Mesothelial cell of epicardium (in vitro differentiated cells): ENCODE results near the gene DLD. TPM values are rescaled to one million over a fixed set of nuclear protein-coding genes. Genes with fewer than 3 reads are reported as not detected.
"Not testable (repeated sequence)": the region's sequence is repeated elsewhere in the genome, so short reads cannot be mapped to it uniquely, and the experiment has no call there.

Source experiments
- DNase-seq, 2 experiments: peaks; one replicate each; pipeline ENCODE4 v3.0.0; 2021; ENCODE audit warnings: low spot score in 2 of 2; ENCODE audit not compliant: unreplicated experiment in 2 of 2
- H3K27ac Mint-ChIP-seq: 2 replicates; pipeline ENCODE4 v1.8.0; 2021; ENCODE audit warnings: mixed read lengths
- H3K27me3 Mint-ChIP-seq: 2 replicates; pipeline ENCODE4 v1.8.0; 2021; ENCODE audit warnings: low read depth, mixed read lengths
- H3K36me3 Mint-ChIP-seq: 2 replicates; pipeline ENCODE4 v1.8.0; 2021; ENCODE audit warnings: mixed read lengths
- H3K4me1 Mint-ChIP-seq: 2 replicates; pipeline ENCODE4 v1.8.0; 2021; ENCODE audit warnings: mixed read lengths
- H3K4me3 Mint-ChIP-seq: 2 replicates; pipeline ENCODE4 v1.8.0; 2021; ENCODE audit warnings: mild to moderate bottlenecking, moderate library complexity, mixed read lengths
- H3K9me3 Mint-ChIP-seq: 2 replicates; pipeline ENCODE4 v1.8.0; 2021; ENCODE audit warnings: mixed read lengths
- CTCF ChIP-seq: fragments of 200-600 bp; sonication (generic); IDR thresholded peaks from one replicate; pipeline ENCODE4 v1.5.0; 2021; ENCODE audit warnings: antibody characterized with exemption; ENCODE audit not compliant: unreplicated experiment
- total RNA-seq: library from RNA; stranded (reverse); gene quantifications from 3 replicates; pipeline ENCODE4 v1.2.1, GENCODE V29; 2021

The DLD gene
- total RNA-seq: 58.3 to 61.5 TPM (median 61.4 TPM) in 3 replicates

- peaks cover 25% of the 10 kb centered on the region for H3K4me1 Mint-ChIP-seq
- peak; percentile 79 to 93 for DNase-seq
- no peak for TF ChIP-seq CTCF
- H3K27me3 Mint-ChIP-seq: peaks cover 7% of the 10 kb centered on the region
- H3K9me3 Mint-ChIP-seq: peaks cover 4% of the 10 kb centered on the region
- peak within 1 kb of the TSS; percentile 91 for H3K4me3 Mint-ChIP-seq
- peaks cover 4% of the 10 kb centered on the region for H3K36me3 Mint-ChIP-seq
- H3K27ac Mint-ChIP-seq: peak within 1 kb of the TSS; percentile 97
These were observed at the start of gene DLD for GRCh38 chr7:107890962-107891635. DLD (plus strand) TSS chr7:107891183; CDS start chr7:107891251, 68 bp downstream.

- H3K36me3 Mint-ChIP-seq: no peaks in the 10 kb centered on the region
- peaks cover 18% of the 10 kb centered on the region for H3K27me3 Mint-ChIP-seq
- no peak overlapping the region for H3K4me3 Mint-ChIP-seq
- TF ChIP-seq CTCF: no peak
- no peak overlapping the region for H3K27ac Mint-ChIP-seq
- H3K9me3 Mint-ChIP-seq: peaks cover 4% of the 10 kb centered on the region
- DNase-seq: no peak
- H3K4me1 Mint-ChIP-seq: no peaks in the 10 kb centered on the region
These were observed 48.8 kb upstream of the DLD start for GRCh38 chr7:107842213-107842612.

- no peaks in the 10 kb centered on the region for H3K4me1 Mint-ChIP-seq
- H3K36me3 Mint-ChIP-seq: no peaks in the 10 kb centered on the region
- no peak for TF ChIP-seq CTCF
- no peak overlapping the region for H3K4me3 Mint-ChIP-seq
- DNase-seq: no peak
- peaks cover 4% of the 10 kb centered on the region for H3K9me3 Mint-ChIP-seq
- H3K27ac Mint-ChIP-seq: no peak overlapping the region
- H3K27me3 Mint-ChIP-seq: peaks cover 18% of the 10 kb centered on the region
These were observed 47.8 kb upstream of the DLD start for GRCh38 chr7:107843184-107843583.

GRCh38 chr7:107846324-107846723 lies 44.7 kb upstream of the DLD start:
- no peak for TF ChIP-seq CTCF
- Mint-ChIP-seq H3K4me3 (no peak overlapping the region), H3K36me3 (no peaks in the 10 kb centered on the region), H3K9me3 (peaks cover 4% of the 10 kb centered on the region), H3K27me3 (peaks cover 13% of the 10 kb centered on the region), H3K4me1 (no peaks in the 10 kb centered on the region), H3K27ac (no peak overlapping the region)
- DNase-seq: no peak

GRCh38 chr7:107847168-107847835 lies 43.7 kb upstream of the DLD start:
- TF ChIP-seq CTCF: no peak
- H3K27me3 Mint-ChIP-seq: peaks cover 13% of the 10 kb centered on the region

GRCh38 chr7:107847836-107848175 lies 43.2 kb upstream of the DLD start:
- not testable (repeated sequence) for H3K9me3 Mint-ChIP-seq

More at GRCh38 chr7:107847168-107847835, 43.7 kb upstream of the DLD start:
- Mint-ChIP-seq H3K9me3 (peaks cover 4% of the 10 kb centered on the region), H3K27ac (no peak overlapping the region), H3K36me3 (no peaks in the 10 kb centered on the region), H3K4me1 (no peaks in the 10 kb centered on the region), H3K4me3 (no peak overlapping the region)
- DNase-seq: no peak

GRCh38 chr7:107848211-107848610 lies 42.8 kb upstream of the DLD start:
- H3K27ac Mint-ChIP-seq, H3K4me1 Mint-ChIP-seq, H3K4me3 Mint-ChIP-seq, DNase-seq, H3K36me3 Mint-ChIP-seq, H3K9me3 Mint-ChIP-seq: not testable (repeated sequence)
- H3K27me3 Mint-ChIP-seq: peaks cover 13% of the 10 kb centered on the region

More at GRCh38 chr7:107847836-107848175, 43.2 kb upstream of the DLD start:
- H3K36me3 Mint-ChIP-seq, H3K27ac Mint-ChIP-seq, H3K4me3 Mint-ChIP-seq, DNase-seq, H3K4me1 Mint-ChIP-seq: not testable (repeated sequence)
- H3K27me3 Mint-ChIP-seq: peaks cover 13% of the 10 kb centered on the region
